Ovary (tissue), 3 donors: Measurements from ENCODE around the gene SNX18.

ENCODE experiments used
- EP300 ChIP-seq: sonication (generic); formaldehyde crosslinking; IDR thresholded peaks from one replicate; pipeline ENCODE4 v1.6.1; 2017; ENCODE audit warnings: antibody characterized with exemption
- POLR2A ChIP-seq: fragments of 450-650 bp; IDR thresholded peaks from one replicate; pipeline ENCODE4 v1.6.1; 2017; ENCODE audit warnings: antibody characterized with exemption, mild to moderate bottlenecking, moderate library complexity
- TF ChIP-seq, protein P1 (sequence below), 3 donors: fragments of 450-650 bp in 2 of 3; fragments of 200-600 bp in 1 of 3; IDR thresholded peaks; one replicate each; pipeline versions ENCODE4 v1.5.1 to v1.8.0; 2016 to 2022; ENCODE audit warnings: antibody characterized with exemption in 3 of 3, mild to moderate bottlenecking in 1 of 3
- donor health status: DM: no; HTN: no; CAD: no.

DNA sequence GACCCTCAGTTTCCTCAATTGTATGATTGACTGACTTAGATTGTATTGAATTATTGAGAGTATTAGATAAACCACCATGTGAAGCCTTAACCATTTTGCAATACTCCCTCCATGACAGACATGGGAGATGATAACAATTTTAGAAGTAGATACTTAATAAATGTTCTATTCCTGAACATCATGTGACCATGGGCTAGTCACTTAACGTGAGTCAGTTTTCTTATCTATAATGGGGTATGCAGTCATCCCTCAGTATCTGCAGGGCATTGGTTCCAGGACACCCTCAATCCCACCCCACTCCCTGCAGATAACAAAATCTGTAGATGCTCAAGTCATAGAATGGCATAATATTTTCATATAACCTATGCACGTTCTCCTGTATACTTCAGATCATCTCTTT, 31.0 kb downstream of the SNX18 start:
- TF ChIP-seq, protein P1, sequence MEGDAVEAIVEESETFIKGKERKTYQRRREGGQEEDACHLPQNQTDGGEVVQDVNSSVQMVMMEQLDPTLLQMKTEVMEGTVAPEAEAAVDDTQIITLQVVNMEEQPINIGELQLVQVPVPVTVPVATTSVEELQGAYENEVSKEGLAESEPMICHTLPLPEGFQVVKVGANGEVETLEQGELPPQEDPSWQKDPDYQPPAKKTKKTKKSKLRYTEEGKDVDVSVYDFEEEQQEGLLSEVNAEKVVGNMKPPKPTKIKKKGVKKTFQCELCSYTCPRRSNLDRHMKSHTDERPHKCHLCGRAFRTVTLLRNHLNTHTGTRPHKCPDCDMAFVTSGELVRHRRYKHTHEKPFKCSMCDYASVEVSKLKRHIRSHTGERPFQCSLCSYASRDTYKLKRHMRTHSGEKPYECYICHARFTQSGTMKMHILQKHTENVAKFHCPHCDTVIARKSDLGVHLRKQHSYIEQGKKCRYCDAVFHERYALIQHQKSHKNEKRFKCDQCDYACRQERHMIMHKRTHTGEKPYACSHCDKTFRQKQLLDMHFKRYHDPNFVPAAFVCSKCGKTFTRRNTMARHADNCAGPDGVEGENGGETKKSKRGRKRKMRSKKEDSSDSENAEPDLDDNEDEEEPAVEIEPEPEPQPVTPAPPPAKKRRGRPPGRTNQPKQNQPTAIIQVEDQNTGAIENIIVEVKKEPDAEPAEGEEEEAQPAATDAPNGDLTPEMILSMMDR (IDR thresholded peaks at IDR 0.05), result no peak
- TF ChIP-seq EP300, result no peak
- no peak for TF ChIP-seq POLR2A
